HG03060 (cell line): ENCODE measurements around the gene SNX20.

Experiments used
- ATAC-seq: cut with Tn5 transposase; IDR thresholded peaks from one replicate; pipeline ENCODE4 v1.9.1; 2021; ENCODE audit warnings: low read depth, moderate number of reproducible peaks; ENCODE audit not compliant: unreplicated experiment

SNX20 gene

GRCh38 chr16:50665128-50665878, 15.8 kb downstream of the SNX20 start:
- ATAC-seq: no peak

GRCh38 chr16:50664270-50664669, 16.8 kb downstream of the SNX20 start:
- no peak for ATAC-seq

GRCh38 chr16:50662306-50662940, 18.7 kb downstream of the SNX20 start:
- no peak for ATAC-seq

- no peak for ATAC-seq
Measured at GRCh38 chr16:50659806-50660205, 21.3 kb downstream of the SNX20 start.

GRCh38 chr16:50657241-50657640, 23.9 kb downstream of the SNX20 start:
- no peak for ATAC-seq

- ATAC-seq: no peak
Measured at GRCh38 chr16:50655558-50656055, 25.5 kb downstream of the SNX20 start.

GRCh38 chr16:50653633-50654519, 27.2 kb downstream of the SNX20 start:
- no peak for ATAC-seq

GRCh38 chr16:50652836-50653425, 28.2 kb downstream of the SNX20 start:
- ATAC-seq: no peak

- no peak for ATAC-seq
Measured at GRCh38 chr16:50651835-50652438, 29.2 kb downstream of the SNX20 start.

- no peak for ATAC-seq
Measured at GRCh38 chr16:50646345-50646744, 34.8 kb downstream of the SNX20 start.

- ATAC-seq: no peak
Measured at GRCh38 chr16:50645563-50646220, 35.4 kb downstream of the SNX20 start.

- ATAC-seq: no peak
Measured at GRCh38 chr16:50644729-50645128, 36.4 kb downstream of the SNX20 start.

- no peak for ATAC-seq
Measured at GRCh38 chr16:50644245-50644644, 36.9 kb downstream of the SNX20 start.

GRCh38 chr16:50643192-50643591, 37.9 kb downstream of the SNX20 start:
- no peak for ATAC-seq

- no peak for ATAC-seq
Measured at GRCh38 chr16:50642349-50642748, 38.8 kb downstream of the SNX20 start.

GRCh38 chr16:50641818-50642187, 39.3 kb downstream of the SNX20 start:
- no peak for ATAC-seq

- no peak for ATAC-seq
Measured at GRCh38 chr16:50640919-50641817, 39.9 kb downstream of the SNX20 start.

GRCh38 chr16:50640391-50640790, 40.7 kb downstream of the SNX20 start:
- ATAC-seq: no peak
